Activated CD8-positive, alpha-beta memory T cell treated with anti-CD3 and anti-CD28 coated beads, Interleukin-2, amount 50 U/mL, for 24 hours (primary cell): ENCODE data around the gene BCL2A1.
"Not testable (repeated sequence)": the region's sequence is repeated elsewhere in the genome, so short reads cannot be mapped to it uniquely, and the experiment has no call there.

Experiments used
- DNase-seq: peaks from one replicate; pipeline ENCODE4 v3.0.0-alpha.2; 2020; ENCODE audit errors: extremely low read depth

The BCL2A1 gene

DNA sequence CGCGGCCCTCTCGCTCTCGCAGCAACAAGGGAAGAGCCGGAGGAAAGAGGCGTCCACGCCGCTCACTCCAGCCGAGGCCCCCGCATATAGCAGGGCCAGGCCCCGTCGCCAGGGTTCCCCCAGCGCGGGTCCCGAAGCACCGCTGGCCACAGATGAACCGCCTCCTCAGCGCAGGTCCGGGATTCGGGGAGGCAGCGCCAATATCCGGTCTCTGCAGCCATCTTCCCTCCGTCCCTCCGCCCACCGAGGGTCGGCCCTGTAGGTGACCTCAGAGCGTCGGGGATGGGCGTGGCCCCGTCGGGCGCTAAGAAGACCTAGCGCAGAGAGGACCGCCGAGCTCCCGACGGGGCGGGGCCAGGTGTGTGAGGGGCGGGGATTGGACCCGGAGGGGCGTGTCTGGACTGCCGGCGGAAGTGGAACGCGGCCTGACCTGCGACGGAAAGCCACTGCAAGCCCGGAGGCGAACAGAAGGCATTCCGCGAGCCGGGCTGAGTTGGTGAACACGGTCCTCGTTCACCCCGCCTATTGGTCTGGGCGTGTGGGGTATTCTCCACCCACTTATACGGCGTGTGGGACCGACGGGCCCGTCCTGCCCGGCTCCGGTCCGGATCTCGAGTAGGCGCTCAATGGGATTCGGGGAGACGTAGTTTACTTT is 47.4 kb downstream of the BCL2A1 start:
- DNase-seq, result peak; percentile 88

DNA sequence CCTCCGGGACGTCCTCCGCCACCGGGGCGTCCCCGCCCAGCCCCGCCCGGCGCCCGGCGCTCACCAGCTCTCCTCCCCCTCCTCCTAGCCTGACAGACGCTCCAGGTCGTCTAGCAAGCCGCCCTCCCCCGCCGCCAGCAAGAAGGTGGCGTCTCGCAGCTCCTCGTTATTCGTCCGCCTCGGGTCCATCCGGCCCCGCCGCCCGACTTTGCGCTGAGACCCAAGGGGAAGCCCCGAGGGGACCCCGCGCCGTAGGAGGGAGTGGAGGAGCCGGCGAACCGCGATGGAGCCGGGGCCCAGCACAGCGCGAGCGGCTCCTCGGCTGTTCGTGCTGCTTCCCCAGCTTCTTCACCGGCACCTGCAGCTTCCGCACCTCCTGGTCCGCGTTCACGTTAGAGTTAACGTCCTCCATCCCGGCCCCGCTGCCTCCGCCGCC is 47.9 kb downstream of the BCL2A1 start:
- DNase-seq, result peak; percentile 23

GRCh38 chr15:79922512-79923078 is 48.4 kb downstream of the BCL2A1 start:
- no peak for DNase-seq

DNA sequence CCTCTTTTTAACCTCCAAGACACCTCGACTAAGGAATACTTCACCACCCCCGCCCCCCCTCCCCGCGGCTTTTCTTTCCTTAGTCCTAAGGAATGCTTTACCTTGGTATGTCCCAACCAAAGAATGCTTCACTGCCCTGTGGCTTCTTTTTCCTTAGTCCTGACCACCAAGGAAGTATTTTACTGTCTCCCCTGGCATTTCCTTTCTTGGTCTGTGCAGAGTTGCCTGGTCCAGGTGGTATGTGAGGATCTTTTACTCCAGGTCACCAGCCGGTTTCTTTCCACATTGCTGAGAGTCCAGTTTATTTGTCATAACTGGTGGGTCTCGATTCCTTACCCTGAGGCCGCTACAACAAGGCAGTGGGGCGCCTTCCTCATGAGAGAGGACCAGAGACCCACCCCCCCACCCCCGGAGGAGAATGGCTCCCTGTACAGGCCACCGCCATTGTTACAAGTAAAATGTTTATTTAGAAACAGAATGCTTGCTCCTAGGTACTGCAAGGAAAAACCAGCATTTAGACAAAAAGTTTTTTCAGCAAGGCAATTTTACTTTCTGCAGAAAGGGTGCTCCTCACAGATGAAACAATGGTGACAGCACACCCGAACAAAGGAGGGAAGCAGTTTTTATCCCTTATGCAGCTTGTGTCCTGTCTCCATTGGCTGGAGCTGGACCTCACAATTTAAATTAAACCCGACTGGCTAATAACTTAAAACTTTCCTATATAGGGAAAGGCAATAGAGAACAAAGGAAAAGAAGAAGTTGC is 51.1 kb downstream of the BCL2A1 start:
- no peak for DNase-seq

GRCh38 chr15:79919090-79919748 is 51.8 kb downstream of the BCL2A1 start:
- DNase-seq, result no peak

- no peak for DNase-seq
Measured at GRCh38 chr15:79918278-79918677, 52.7 kb downstream of the BCL2A1 start.

GRCh38 chr15:79916502-79917132 is 54.4 kb downstream of the BCL2A1 start:
- no peak for DNase-seq

GRCh38 chr15:79915776-79916501 is 55.1 kb downstream of the BCL2A1 start:
- DNase-seq, result not testable (repeated sequence)

GRCh38 chr15:79914728-79915127 is 56.3 kb downstream of the BCL2A1 start:
- no peak for DNase-seq
